ENCODE data around the gene MVP.
A peak's percentile ranks its signal among the peaks of the same experiment; 100 is the strongest.
"Not testable (repeated sequence)": the region's sequence is repeated elsewhere in the genome, so short reads cannot be mapped to it uniquely, and the experiment has no call there.

MVP gene

DNA sequence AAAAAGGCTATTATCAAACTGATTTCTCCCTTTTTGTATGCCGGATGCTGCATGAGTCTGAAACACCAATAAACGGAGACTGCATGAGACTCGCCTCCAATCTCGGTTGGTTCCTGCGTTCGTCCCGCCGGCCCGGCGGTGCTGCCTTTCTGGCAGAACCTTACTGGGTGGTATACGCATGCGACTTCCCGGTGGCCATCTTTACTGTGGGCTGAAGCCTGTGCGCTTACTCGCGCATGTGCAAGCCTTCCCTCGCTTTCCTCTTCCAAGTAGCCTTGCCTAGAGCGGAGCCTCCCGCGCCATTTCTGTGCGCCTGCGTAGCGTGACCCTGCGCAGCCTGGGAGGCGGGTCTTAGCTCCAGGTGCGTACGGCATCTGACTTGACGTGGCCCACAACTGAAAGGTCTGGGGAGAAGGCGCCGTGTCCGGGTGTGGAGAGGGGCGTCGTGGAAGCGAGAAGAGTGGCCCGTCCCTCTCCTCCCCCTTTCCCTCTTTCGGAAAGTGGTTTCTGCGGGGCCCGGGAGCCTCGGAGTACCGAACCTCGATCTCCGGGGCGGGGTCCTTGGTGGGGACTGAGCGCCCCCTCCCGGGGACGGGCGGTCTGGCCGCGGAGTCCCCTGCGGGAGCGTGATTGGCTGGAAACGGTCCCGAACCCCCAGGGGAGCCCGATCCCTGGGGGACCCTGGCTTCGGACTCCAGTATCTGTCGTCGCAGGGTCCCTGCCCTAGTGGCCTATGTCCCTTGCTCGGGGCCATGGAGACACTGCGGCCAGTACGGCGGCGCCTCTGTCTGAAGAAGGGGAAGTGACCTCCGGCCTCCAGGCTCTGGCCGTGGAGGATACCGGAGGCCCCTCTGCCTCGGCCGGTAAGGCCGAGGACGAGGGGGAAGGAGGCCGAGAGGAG is 4.2 kb upstream of the MVP start, which contains the start of gene PAGR1:
TSS of gene PAGR1 (plus strand) at position 360 of the 901 bp plus-strand sequence. CDS start at position 734, 374 bp downstream.
- DNase-seq (ENCODE audit: low read depth): peak; percentile 97

DNA sequence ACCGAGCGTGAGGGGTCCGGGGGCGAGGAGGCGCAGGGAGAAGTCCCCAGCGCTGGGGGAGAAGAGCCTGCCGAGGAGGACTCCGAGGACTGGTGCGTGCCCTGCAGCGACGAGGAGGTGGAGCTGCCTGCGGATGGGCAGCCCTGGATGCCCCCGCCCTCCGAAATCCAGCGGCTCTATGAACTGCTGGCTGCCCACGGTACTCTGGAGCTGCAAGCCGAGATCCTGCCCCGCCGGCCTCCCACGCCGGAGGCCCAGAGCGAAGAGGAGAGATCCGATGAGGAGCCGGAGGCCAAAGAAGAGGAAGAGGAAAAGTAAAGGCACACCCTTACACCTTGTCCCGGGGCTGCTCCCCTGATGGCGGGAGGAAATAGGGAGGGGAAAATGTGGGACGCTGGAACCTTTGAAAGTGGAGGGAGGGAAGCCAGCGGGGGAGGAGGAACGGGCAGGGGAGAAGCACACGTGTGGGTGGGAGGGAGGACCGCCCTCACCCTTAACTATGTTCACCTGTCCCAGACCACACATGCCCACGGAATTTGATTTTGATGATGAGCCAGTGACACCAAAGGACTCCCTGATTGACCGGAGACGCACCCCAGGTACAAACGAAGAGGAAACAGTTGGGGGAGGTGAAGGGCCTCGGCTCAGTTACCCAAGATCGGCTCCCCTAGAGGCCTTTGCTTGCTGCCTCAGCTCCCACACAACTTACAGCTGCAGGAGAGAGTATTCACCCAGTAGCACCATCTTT is 3.4 kb upstream of the MVP start:
- DNase-seq (ENCODE audit: low read depth): no peak

DNA sequence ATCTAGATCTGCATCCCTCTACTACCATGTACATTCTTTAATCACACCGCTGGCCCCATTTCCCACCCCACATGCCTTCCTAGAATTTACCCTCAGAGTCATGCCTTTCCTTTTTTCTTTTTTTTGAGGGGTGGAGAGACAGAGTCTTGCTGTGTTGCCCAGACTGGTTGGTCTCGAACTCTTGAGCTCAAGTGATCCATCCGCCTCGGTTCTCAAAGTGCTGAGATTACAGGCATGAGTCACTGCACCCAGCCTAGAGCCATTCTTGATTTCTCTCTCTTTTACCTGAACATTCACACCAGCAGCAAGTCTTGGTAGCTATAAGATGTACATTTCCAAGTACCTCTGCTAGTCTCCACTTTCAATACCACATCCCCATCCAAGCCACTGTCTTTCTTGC is 2.2 kb upstream of the MVP start:
- no peak for DNase-seq (ENCODE audit: low read depth)

DNA sequence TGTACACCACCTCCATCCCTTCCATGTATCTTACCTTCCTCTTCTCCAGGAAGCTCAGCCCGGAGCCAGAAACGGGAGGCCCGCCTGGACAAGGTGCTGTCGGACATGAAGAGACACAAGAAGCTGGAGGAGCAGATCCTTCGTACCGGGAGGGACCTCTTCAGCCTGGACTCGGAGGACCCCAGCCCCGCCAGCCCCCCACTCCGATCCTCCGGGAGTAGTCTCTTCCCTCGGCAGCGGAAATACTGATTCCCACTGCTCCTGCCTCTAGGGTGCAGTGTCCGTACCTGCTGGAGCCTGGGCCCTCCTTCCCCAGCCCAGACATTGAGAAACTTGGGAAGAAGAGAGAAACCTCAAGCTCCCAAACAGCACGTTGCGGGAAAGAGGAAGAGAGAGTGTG is 756 bp upstream of the MVP start:
- no peak for DNase-seq (ENCODE audit: low read depth)

DNA sequence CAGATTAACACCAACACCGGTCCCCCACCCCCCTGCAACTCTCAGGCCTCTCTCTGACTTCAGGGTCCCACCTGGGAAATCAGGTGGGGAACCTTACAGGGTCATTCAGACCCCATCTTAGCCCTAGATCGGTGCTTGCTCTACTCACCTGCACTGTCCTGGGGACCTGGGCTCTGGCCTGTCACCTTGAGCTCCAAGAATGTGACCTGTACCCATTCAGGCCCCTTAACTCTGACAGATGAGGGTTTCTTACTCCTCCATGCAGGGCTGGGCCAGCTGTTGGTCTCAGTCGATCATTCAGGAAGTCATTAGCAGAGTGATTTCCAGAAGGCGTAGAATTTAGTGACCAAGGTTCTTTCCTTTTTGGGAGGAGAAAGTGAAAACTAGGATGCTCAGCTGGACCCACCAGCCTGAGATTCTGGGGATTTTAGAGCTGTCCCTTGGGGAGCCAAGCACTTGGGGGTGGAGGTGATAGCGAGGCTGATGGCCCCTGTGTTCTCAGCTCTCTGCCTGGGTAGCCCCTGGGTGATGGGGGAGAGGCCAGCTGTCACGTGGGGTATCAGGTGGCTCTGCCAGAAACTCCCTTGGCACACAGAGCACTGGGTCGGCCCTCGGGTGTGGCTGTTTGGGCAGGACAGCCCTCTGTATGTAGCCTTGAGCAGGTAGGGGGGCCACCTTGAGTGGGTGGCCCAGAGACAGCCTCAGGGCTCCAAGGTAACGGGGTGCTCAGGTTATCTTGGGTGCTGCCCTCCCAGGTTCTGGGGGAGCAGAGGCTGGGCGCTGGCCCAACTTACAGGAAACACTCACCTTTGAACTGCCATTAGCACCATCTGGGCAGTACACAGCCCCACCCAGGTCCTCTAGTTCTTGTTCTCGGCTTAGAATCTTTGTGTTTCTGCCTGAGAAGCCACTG is 724 bp downstream of the MVP start:
- no peak for DNase-seq (ENCODE audit: low read depth)

DNA sequence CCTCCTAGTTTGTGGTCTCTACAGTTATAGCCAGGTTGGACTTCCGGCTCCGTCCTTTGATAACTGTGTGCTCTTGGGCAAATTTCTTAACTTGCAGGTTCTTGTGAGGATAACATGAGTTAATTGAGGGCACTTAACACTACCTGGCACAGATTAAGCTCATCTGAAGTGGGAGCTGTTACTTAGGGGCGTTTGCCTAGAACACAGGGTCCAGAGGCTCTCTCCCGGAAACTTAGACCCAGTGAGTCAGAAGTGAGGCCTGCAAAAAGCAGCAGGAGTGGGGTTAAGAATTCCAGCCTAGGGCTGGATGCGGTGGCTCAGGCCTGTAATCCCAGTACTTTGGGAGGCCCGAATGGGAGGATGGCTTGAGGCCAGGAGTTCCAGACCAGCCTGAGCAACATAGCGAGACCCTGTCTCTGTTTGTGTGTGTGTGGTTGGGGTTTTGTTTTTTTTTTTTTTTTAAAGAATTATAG is 1.4 kb downstream of the MVP start:
- no peak for DNase-seq (ENCODE audit: low read depth)

DNA sequence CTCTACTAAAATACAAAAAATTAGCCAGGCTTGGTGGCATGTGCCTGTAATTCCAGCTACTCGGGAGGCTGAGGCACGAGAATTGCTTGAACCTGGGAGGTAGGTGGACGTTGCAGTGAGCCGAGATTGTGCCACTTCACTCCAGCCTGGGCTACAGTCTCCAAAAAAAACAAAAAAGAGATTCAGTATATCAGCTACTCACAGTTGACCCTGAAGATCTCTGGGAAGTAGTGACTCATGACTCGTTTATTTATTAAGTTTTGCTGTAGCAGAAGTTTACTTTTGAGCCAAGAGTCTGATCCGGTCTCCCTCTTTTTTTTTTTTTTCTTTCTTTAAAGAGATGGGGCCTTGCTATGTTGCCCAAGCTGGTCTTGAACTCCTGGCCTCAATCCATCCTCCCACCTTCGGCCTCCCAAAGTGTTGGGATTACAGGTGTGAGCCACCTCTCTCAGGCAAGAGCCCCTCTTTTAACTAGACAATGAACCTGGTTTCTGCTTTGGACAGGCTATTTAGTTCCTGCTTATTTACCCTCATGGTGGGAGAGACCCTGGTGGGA is 4.4 kb downstream of the MVP start:
- no peak for DNase-seq (ENCODE audit: low read depth)

DNA sequence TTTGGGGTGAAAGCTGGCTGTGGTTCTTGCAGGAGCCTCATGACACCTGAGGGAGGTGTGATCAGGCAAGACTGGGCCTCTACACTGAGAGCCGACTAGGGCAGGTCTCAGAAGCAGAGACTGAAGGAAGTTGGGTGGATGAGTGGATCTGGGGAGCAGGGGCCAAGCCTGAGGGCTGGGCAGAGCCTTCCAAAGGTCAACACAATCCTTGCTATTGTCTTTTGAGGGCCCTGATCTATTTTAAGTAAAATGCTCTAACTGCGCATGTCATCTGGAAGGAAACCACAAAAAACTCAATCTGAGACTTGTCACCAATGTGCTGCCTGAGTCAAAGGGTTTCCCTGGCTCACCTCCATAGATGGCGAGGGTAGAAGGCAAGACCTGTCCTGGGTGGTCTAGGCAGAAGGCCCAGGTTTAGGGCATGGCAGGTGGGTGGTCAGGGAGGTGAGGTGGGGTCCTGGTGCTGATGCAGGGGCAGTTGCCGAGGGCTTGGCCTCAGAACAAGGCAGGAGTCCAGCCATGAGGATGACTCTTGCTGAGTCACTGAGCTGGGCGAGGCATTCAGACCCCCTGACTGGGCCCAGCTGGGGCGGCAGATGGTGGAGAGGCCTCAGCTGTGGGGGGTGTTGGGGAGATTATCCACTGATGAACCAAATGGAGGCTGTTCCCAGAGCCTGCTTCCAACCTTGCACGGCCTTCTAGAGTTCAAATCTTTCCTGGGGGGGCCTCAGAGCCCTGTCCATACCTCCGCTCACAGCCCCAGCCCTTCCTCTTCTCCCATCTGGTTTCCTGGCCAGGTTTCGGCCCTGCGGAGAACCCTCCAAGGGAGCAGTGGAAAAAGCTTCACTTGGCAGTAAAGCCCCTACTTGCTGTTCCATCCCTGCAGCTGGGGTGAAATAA is 5.1 kb downstream of the MVP start:
- no peak for DNase-seq (ENCODE audit: low read depth)

DNA sequence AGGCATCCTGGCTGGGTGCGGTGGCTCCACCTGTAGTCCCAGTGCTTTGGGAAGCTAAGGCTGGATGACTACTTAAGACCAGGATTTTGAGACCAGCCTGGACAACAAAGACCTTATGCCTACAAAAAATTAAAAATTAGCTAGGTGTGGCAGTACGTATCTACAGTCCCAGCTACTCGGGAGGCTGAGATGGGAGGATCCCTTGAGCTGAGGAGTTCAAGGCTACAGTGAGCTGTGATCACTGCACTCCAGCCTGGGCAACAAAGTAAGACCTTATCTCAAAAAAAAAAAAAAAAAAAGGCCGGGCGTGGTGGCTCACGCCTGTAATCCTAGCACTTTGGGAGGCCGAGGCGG is 6.1 kb downstream of the MVP start:
- DNase-seq (ENCODE audit: low read depth): no peak

DNA sequence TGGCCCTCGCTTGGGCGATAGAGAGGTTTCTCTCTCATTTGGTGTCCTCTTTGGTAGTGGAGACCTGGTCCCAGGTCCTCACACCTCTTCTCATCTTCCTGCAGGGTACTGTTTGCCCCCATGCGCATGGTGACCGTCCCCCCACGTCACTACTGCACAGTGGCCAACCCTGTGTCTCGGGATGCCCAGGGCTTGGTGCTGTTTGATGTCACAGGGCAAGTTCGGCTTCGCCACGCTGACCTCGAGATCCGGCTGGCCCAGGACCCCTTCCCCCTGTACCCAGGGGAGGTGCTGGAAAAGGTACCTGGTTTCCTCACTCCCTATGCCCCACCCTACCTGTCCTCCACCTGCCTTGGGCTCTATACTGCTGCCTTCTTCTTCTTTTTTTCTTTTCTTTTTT is 10.5 kb downstream of the MVP start:
- DNase-seq (ENCODE audit: low read depth): no peak

DNA sequence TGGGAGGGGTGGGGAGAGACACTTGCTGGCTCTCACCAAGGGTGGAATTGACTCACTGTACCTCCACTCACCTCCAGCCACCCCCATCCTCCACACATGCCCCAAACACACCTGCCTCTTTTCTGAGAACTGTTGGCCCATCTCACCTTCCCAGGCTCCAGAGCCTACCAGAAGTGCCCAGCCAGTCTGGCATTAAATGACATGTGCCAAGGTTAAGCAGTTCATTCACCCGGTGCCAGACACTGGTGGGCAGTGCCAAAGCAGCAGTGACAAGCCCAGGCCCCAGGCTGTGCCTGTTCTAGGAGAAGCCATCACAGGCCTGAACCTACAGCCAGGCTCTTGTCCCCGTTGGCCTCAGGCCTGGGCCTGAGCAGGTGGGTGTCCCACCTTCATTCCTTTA is 11.2 kb downstream of the MVP start:
- no peak for DNase-seq (ENCODE audit: low read depth)

DNA sequence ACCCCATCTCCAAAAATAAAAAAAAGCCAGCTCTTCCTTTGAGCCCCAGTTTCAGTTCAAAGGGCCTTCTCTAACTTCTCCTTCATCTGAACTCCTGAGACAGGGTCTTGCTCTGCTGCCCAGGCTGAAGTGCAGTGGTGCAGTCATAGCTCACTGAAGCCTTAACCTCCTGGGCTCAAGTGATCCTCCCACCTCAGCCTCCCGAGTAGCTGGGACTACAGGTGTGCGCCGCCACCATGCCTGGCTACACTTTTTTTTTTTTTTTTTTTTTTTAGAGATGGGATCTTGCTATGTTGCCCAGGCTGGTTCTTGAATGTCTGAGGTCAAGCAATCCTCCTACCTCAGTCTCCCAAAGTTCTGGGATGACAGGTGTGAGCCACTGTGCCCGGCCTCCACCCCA is 13.0 kb downstream of the MVP start:
- not testable (repeated sequence) for DNase-seq (ENCODE audit: low read depth)

DNA sequence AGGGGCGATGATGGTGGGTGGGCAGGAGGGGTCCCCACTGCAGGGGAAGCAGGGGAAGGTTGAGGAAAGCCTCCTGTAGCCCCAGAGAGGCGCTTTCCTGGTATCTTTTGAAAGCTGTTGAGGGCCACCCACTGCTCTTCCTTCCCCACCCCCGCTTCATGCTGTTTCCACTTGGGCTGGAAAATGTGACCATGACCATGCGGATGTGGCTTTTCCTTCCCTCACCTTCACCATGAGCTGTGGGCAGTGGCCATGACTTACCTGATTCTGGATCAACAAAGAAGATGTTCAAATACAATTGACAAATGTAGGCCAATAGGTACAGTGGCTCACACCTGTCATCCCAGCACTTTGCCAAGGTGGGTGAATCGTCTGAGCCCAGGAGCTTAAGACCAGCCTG is 13.8 kb downstream of the MVP start:
- no peak for DNase-seq (ENCODE audit: low read depth)

DNA sequence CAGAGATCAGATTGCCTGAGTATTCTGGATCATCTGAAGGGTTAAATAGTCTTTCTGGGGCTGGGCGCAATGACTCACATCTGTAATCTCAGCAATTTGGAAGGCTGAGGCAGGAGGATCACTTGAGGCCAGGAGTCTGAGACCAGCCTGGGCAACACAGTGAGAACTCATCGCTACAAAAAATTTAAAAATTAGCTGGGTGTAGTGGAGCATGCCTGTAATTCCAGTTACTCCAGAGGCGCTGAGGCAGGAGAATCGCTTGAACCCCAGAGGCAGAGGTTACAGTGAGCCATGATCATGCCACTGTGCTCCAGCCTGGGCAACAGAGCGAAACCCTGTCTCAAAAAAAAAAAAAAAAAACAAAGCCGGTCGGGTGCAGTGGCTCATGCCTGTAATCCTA is 15.7 kb downstream of the MVP start:
- no peak for DNase-seq (ENCODE audit: low read depth)

DNA sequence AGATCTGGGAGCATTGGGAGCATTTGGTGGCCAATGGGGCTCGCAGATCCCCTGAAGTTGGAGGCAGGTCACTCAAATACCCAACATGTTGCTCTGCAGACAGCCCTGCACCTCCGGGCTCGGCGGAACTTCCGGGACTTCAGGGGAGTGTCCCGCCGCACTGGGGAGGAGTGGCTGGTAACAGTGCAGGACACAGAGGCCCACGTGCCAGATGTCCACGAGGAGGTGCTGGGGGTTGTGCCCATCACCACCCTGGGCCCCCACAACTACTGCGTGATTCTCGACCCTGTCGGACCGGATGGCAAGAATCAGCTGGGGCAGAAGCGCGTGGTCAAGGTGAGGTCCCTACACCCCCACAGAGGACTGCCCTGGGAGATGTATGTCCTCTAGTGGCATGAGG is 16.4 kb downstream of the MVP start:
- no peak for DNase-seq (ENCODE audit: low read depth)

DNA sequence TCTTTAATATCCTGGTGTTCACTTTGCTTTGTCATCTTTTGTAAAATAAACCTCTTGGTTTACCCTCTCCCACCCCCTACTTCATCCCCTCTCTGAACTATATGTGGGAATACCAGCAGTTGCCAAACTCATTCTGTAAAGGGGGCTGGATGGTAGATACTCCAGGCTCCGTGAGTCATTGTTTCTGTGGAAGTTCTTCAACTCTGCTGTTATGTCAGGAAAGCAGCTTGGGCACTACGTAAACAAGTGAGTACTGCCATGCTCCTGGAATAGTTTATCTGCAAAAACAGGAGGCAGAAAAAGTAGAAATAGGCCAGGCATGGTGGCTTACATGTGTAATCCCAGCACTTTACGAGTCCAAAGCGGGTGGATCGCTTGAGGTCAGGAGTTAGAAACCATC is 17.6 kb downstream of the MVP start:
- DNase-seq (ENCODE audit: low read depth): no peak

DNA sequence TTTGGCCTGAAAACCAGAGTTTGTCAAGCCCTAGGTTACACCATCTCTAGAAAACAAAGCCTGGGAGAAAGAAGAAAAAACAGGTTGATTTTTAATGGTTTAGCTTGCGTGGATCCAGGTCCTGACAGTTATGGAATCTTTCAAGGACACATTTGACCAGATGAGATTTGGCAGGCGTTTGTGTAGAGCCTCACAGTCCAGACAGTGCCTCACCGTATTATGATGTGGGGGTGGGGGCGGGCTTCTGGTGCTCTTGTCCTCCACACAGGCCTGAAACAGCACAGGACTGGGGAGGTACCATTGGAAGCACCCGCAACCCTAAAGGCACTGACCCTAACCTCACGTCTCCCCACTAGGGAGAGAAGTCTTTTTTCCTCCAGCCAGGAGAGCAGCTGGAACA is 19.6 kb downstream of the MVP start:
- DNase-seq (ENCODE audit: low read depth): no peak

DNA sequence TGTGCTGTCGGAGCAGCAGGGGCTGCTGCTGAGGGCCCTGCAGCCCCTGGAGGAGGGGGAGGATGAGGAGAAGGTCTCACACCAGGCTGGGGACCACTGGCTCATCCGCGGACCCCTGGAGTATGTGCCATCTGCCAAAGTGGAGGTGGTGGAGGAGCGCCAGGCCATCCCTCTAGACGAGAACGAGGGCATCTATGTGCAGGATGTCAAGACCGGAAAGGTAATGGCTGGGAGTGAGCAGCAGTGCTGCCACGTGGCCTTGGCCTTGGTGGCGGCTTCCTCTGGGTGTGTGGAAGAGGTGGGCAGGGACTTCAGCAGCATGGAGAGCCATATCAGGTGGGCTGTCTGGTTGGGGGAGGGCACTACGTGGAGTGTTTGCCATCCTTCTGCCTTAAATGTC is 20.0 kb downstream of the MVP start:
- DNase-seq (ENCODE audit: low read depth): no peak

DNA sequence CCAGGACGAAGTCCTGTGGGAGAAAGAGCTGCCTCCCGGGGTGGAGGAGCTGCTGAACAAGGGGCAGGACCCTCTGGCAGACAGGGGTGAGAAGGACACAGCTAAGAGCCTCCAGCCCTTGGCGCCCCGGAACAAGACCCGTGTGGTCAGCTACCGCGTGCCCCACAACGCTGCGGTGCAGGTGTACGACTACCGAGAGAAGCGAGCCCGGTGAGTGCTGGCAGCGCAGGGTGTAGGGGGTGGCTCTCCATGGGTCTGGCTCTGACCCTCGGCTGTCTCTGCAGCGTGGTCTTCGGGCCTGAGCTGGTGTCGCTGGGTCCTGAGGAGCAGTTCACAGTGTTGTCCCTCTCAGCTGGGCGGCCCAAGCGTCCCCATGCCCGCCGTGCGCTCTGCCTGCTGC is 21.4 kb downstream of the MVP start:
- DNase-seq (ENCODE audit: low read depth): no peak

DNA sequence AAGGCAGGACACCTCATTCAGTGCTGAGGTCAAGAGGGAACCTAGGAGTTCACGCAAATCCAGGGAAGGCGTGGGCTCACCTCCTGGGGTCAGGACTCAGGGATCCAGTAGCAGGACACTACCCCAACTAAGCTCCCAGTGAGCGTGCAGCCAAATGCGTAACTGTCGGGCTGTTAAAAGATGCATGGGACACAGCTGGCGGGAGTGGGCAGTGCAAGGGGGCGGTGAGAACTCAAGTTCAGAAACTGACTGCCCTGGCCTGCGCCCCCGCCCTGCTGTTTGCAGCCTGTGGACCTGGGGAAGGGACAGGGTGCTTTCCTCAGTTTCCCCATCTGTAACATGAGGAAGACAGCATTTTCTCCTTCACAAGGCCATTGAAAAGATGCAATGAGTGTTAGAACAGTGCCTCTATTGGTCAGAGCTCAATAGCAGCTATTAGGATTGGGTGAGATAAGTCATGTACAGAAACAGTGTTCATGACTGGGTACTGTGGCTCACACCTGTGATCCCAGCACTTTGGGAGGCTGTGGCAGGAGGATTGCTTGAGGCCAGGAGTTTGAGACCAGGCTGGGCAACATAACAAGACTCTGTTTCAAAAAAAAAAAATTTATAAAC is 22.6 kb downstream of the MVP start:
- DNase-seq (ENCODE audit: low read depth): no peak

Data from stimulated activated CD8-positive, alpha-beta memory T cell treated with anti-CD3 and anti-CD28 coated beads, Interleukin-12 subunit alpha, Interleukin-12 subunit beta, amount 100 ng/mL, for 1 hour (primary cell).